ENCODE data around the gene ZNF219. TPM values are rescaled to one million over a fixed set of nuclear protein-coding genes. Genes with fewer than 3 reads are reported as not detected.

Gene ZNF219
- total and polyA plus RNA-seq, 2 of the 13 experiments (the other 11 are each of a cell fraction or from before 2014, with no cell fraction given) = 34.5 to 36.6 TPM

DNA sequence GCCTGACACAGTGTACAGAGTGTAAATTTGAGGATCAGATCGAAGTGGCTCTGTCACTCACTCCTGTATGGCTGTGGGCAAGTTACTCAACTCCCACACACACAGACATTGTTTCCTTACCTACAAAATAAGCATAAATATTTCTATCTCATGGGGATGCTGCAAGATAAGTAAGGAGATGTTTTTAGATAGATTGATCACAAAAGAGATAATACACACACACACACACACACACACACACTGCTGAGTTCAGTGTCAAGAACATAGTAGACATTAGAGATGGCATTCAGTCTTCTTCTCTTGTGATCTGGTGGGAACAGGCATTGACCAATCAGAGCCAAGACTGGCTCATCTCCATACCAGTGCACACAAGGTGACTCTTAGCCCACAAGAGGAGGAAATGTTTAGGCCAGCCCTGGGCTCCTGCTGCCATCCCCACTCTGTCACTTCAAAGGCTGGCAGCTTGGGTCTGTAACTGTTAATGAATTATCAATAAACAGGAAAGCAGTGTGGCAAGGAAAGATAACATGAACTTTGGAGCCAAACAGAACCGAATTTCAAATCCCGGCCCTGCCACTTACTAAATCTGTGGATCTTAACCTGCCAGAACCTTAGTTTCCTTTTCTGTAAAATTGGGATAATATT is 44.2 kb downstream of the ZNF219 start (continued):
- TF ChIP-seq SMYD3 (CRISPR knock-in tag; IDR thresholded peaks at IDR 0.05) = 0 out of 2 replicates have a peak, but pooled peaks have one; percentile 30
- TF ChIP-seq, protein P1, sequence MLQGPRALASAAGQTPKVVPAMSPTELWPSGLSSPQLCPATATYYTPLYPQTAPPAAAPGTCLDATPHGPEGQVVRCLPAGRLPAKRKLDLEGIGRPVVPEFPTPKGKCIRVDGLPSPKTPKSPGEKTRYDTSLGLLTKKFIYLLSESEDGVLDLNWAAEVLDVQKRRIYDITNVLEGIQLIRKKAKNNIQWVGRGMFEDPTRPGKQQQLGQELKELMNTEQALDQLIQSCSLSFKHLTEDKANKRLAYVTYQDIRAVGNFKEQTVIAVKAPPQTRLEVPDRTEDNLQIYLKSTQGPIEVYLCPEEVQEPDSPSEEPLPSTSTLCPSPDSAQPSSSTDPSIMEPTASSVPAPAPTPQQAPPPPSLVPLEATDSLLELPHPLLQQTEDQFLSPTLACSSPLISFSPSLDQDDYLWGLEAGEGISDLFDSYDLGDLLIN (CRISPR knock-in tag; IDR thresholded peaks at IDR 0.05; ENCODE audit: borderline replicate concordance) = no peak
- peak; percentile 88; the same call in 1 of the 2 replicates for TF ChIP-seq MED13 (CRISPR knock-in tag; IDR thresholded peaks at IDR 0.05)
- TF ChIP-seq SOX6 (IDR thresholded peaks at IDR 0.05) = no peak
- peak; percentile 94 for TF ChIP-seq SOX6 (CRISPR knock-in tag; IDR thresholded peaks at IDR 0.05)
- no peak for TF ChIP-seq SP4 (CRISPR knock-in tag; IDR thresholded peaks at IDR 0.05)
- no peak for TF ChIP-seq ZFYVE20 (CRISPR knock-in tag; IDR thresholded peaks at IDR 0.05; ENCODE audit: borderline replicate concordance, low read depth)
- peak; percentile 69; the same call in 1 of the 2 replicates for TF ChIP-seq NAIF1 (CRISPR knock-in tag; IDR thresholded peaks at IDR 0.05; ENCODE audit: borderline replicate concordance)
- TF ChIP-seq, protein P2, sequence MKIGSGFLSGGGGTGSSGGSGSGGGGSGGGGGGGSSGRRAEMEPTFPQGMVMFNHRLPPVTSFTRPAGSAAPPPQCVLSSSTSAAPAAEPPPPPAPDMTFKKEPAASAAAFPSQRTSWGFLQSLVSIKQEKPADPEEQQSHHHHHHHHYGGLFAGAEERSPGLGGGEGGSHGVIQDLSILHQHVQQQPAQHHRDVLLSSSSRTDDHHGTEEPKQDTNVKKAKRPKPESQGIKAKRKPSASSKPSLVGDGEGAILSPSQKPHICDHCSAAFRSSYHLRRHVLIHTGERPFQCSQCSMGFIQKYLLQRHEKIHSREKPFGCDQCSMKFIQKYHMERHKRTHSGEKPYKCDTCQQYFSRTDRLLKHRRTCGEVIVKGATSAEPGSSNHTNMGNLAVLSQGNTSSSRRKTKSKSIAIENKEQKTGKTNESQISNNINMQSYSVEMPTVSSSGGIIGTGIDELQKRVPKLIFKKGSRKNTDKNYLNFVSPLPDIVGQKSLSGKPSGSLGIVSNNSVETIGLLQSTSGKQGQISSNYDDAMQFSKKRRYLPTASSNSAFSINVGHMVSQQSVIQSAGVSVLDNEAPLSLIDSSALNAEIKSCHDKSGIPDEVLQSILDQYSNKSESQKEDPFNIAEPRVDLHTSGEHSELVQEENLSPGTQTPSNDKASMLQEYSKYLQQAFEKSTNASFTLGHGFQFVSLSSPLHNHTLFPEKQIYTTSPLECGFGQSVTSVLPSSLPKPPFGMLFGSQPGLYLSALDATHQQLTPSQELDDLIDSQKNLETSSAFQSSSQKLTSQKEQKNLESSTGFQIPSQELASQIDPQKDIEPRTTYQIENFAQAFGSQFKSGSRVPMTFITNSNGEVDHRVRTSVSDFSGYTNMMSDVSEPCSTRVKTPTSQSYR (CRISPR knock-in tag; IDR thresholded peaks at IDR 0.05; ENCODE audit: borderline replicate concordance) = peak; percentile 75; the same call in 1 of the 2 replicates
- no peak for TF ChIP-seq ATF5 (CRISPR knock-in tag; IDR thresholded peaks at IDR 0.05; ENCODE audit: low read depth)
- TF ChIP-seq FOXC1 (CRISPR knock-in tag; IDR thresholded peaks at IDR 0.05; ENCODE audit: borderline replicate concordance) = peak; percentile 64; the same call in 1 of the 2 replicates
- TF ChIP-seq ZSCAN9 (CRISPR knock-in tag; IDR thresholded peaks at IDR 0.05; ENCODE audit: borderline replicate concordance) = peak; percentile 83; the same call in 1 of the 2 replicates
- TF ChIP-seq NRL (CRISPR knock-in tag; IDR thresholded peaks at IDR 0.05; ENCODE audit: borderline replicate concordance) = no peak
- TF ChIP-seq CCDC6 (CRISPR knock-in tag; IDR thresholded peaks at IDR 0.05) = peak; percentile 73
- TF ChIP-seq ZBTB33 (CRISPR knock-in tag; IDR thresholded peaks at IDR 0.05) = 0 out of 2 replicates have a peak, but pooled peaks have one; percentile 45
- no peak for TF ChIP-seq CSRNP2 (CRISPR knock-in tag; conservative IDR thresholded peaks at IDR 0.05; ENCODE audit: low read depth)
- TF ChIP-seq ZNF367 (CRISPR knock-in tag; IDR thresholded peaks at IDR 0.05; ENCODE audit: borderline replicate concordance) = no peak
- peak; percentile 61; the same call in 1 of the 2 replicates for TF ChIP-seq ZNF570 (CRISPR knock-in tag; IDR thresholded peaks at IDR 0.05; ENCODE audit: borderline replicate concordance)
- TF ChIP-seq TARDBP (CRISPR knock-in tag; IDR thresholded peaks at IDR 0.05) = peak; percentile 95
- TF ChIP-seq ZNF296 (CRISPR knock-in tag; conservative IDR thresholded peaks at IDR 0.05) = no peak

Measured in HepG2 (cell line).